T-helper 2 cell treated with Interferon-gamma antibody and Interleukin-4, amounts not matched to agents 100 ng/mL and 5 ng/mL, for 36 hours (primary cell): ENCODE results near the gene CCR5. TPM values are rescaled to one million over a fixed set of nuclear protein-coding genes. Genes with fewer than 3 reads are reported as not detected.
"Not testable (repeated sequence)": the region's sequence is repeated elsewhere in the genome, so short reads cannot be mapped to it uniquely, and the experiment has no call there.

Experiments
- intact Hi-C: fragments of 100-400 bp; cut with micrococcal nuclease; formaldehyde crosslinking; loops from one replicate; pipeline ENCODE4 v1.15.1; 2023
- total RNA-seq: library from RNA; stranded (reverse); gene quantifications from 2 replicates; pipeline ENCODE4 v1.2.3, GENCODE V29; 2022

The CCR5 gene
- total RNA-seq, 1 donor from 2014 or later, result 8.9 TPM

DNA sequence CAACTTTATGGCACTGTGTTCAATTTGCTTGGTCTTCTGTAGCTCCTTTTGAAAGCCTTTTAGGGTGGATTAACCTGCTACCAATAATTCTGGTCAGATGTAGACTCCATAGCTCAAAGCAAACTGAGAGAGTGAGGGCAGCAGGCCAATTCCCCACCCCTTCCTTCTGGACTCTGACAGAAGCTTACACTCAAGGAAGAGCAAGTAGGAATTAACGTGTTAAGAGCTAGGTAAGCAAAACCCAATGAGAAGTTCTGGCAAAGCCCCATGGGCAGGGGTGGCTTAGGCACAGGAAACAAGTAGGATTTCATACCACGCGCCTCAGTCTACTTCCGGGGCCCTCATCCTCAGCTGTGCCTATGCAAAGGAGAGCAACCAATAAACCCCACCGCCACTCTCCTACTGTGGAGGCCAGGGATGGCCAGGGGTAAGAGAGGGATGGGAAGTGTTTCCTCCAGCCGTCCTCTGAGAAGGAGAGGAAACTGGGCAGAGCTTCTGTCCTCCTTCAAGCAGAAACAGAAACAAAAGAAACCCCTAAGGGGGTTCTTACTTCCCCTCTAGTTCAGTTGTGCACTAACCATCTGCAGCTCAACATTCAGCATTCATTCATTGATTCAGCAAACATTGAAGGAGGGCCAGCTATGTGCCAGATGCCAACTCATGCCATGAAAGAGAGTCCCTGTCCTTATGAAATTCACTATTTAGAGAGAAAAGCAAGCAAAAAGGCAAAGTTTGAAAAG, 12.6 kb downstream of the CCR5 start:
- intact Hi-C loops, result no loop called here

DNA sequence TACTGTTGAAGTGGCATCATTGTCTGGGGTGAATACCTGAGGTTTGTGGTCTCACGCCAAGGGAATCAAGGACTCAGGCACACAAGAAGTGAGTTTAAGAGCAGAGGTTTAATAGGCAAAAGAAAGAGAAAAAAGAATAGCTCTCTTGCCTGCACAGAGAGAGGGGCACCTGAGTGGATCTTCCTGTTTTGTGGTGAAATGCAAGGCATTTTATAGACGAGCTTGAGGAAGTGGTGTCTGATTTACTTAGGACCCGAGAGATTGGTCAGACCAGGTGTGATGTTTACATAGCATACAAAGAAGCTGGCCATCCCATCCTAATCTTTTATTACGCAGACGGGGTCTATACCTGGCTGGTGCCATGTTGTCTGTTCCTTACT, 13.2 kb downstream of the CCR5 start:
- intact Hi-C loops, result no loop called here

DNA sequence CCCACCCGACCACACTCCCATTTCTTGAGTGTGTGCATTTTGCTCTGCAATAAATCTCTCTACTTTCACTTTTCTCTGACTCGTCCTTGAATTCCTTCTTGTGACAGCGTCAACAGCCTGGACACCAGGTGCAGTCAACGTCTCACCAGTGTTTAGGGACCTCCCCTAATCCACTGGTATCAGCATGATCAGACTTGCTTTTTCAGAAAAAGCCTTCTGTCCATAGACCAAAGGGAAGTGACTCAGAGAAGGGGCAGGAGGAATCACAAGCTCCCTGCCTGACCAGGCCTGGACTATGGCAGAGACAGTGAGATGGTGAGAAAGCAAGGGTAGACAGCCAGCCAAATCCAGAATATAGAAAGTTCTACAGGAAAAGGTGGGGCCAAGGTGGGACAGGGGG, 15.5 kb downstream of the CCR5 start:
- intact Hi-C loops, result no loop called here

DNA sequence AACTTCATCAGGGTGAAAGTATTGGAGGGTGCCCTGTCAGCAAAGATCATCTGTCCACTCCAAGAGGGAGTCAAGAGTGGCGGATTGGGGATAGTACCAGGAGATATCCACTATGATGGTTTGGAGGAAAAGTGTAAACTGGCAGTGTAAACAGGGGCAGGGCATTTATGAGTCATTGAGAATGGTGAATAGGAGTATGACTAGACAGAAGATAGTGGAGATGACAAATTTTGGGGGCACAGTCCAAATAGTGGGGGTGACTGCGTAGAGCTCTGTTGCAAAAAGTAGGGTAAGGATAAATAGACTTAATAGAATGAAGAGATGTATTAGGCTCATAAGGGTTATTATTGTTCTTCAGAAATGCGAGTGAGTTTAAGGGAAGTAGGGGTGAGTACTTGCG, 18.1 kb downstream of the CCR5 start:
- intact Hi-C loops, result not testable (repeated sequence)

DNA sequence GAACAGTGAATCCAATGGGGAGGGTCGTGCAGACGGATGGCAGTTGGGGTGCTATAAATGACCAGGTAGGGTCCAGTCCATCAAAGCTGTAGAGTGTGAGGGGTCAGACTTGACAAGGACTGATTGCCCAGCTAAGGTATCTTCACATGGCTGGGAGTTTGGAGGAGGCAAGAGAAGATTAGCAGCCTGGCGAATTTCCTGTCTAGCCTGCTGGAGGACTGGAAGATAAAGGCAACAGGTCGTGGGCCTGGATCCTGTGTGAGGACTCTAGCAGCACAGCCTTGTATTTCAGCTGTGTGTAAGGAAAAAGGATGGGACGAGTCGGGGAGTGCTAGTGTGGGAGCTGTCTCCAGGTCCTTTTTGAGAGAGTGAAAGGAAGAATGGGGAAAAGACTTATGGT, 18.6 kb downstream of the CCR5 start:
- intact Hi-C loops, result no loop called here

DNA sequence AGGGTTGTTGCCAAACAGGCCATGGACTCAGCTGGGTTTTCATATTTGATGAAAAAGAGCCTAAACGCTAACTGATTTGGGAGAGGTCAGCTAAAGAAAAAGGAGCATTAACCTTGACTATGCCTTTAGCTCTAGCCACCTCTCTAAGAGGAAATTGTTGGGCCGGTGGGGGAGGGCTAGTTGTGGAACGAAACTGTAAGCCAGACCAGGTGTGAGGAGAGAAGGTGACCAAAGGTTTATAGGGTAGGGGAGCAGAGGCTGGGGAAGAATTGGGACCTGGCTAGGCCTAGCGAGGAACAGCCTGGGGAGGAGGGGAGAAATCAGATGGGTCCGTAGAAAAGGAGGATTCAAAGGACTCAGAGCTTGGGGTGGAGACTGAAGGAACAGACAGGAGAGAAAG, 20.8 kb downstream of the CCR5 start:
- intact Hi-C loops, result not testable (repeated sequence)

DNA sequence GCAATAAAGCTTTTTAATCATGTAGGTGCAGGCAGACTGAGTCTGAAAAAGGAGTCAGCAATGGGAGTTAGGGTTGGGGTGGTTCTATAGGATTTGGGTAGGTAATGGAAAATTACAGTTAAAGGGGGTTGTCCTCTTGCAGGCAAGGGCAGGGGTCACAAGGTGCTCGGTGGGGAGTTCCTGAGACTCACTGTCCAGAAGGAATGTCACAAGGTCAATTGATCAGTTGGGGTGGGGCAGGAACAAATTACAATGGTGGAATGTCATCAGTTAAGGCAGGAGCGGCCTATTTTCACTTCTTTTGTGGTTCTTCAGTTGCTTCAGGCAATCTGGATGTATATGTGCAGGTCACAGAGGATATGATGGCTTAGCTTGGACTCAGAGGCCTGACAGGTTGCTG, 22.3 kb downstream of the CCR5 start:
- intact Hi-C loops, result no loop called here

DNA sequence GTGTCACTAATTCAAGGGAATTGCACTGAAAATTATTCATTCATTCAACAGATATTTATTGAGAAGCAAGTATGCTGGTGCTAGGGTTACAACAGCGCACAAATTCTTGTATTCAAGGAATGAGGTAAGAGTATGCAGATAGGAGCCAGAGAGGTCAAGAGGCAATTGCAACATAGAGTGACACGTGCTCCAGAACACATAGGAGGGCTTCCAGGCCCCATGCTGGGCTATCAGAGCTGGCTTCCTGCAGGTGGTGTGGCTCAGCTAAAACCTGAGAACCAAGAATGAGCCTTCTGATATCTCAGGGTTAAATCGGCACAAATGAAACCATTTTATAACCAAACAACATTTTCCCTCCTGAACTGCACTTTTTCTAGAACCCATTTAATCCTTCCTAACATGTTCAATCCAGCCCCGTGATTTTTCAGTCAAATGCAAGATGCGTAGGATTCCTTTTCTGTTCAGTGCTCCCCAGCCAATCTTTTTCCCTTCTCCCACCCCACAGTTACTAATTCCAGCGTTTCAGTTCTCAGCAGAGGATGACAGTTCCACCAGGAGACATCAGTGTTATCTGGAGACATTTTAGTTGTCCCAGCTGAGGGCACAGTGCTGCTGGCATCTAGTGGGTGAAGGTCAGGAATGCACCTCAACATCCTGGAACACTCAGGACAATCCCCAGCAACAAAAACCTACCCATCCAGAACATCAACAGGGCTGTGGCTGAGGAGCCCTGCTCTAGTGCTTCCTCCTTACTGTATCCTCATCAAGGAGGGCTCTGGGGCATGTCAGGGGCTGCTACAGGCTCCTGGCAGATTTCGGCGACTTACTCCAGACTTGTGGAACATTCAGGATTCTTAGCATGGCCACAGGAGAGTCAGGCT, 23.0 kb downstream of the CCR5 start:
- intact Hi-C loops, result no loop called here

DNA sequence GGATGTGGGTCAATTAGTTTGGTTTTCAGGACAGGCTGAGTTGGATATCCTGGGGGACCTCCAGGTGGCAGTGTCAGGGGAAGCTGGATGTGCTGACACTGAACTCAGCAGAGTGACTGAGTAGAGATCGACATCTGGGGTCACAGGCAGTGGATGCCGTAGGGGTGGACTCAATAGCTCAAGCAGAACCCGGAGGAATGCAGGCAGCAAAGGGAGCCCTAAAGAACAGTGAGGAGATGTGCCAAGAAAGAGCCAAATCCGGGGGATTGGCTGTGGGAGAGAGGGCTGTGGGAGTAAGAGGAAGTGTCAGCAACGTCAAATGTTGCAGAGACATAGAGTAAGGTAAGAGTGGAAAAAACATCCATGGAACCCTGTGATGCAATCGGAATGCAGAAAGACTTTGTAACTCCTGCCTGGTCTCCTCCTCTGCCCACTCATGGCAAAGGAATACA, 24.5 kb downstream of the CCR5 start:
- intact Hi-C loops, result no loop called here

DNA sequence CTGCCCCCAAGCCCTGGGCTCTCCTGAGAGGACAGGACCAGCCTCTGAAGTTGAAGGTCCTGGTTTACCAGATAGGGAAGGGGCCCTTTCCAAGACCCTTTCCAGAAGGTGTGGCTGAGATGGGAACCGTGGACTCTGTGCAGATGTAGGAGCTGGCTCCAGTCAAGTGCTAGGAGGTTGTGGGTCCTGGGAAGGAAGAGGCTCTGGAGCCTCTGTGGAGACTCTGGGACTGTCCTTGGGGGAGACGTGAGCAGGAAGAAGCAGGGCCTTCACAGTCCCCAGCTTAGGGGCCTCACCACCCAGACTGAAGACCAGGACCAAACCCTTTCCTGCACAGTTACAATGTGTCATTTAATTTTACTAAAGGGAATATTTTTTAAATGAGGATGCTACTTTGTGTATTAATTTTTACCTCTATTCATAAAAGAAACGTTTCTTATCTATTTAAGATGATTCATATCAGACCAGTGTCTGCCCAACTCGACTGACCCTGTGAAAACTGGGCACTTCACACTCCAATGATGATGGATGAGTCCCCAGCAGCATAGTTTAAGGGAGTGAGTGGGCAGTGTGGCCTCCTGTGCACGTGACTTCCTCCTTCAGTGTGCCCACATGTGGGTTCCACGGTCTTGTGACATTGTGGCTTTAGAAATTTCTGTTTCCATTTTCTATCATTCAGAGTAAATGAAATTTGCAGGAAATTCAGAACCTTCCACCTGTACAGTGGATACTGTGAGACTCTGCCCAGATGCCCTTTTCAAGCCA, 25.2 kb downstream of the CCR5 start:
- intact Hi-C loops, result no loop called here

DNA sequence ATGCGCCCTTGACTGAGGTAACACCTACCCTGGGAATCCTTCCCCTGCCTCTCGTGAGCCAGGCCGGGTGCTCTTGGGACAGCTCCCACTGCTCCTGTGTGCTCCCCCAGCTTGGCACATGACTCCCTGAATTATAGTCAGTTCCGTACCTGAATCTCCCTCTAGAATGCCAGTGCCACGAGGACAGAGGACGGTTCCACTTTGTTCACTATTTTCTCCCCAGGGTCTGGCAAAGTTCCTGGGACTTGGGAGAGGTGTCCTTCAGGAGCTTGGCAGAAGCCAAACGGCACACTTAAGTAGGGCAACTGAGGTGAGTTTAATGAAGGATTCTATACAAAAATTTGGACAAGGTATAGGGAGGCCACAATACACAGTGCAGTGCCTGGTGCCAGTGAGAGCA, 26.4 kb downstream of the CCR5 start:
- intact Hi-C loops, result no loop called here

DNA sequence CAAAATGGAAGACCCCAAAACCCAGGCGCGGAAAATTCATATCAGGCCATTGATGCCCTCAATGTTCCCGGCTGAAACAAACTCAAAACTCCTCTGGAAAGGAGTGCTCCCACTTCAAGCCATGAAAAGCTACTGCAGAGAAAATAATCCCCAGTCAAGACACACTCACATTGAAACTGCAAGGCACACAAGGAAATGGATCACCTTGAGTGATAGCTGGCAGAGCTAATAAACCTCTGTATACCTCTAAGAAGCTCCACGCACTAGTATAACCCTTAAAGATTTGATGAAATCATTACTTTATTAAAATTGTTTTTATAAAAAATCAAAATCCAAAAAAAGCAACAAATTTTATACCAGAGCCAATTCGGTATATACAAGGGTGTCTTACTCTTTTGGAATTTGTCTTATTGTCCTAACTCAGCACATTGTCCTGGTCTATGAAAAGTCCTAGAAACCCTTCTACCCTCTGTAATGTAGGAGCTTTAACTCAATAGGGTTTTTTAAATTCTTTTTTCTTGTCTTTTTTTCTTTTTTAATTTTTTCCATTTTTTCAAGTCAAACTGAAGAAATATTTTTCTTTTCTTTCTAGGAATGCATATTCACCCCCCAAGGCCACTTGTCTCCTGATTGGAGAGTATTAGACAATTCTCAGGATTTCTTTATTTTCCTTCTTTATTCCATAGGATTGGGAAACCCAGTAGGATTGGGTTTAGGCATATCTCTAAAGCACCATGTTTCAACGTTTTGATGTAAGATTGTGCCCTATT, 27.6 kb downstream of the CCR5 start:
- intact Hi-C loops, result no loop called here

DNA sequence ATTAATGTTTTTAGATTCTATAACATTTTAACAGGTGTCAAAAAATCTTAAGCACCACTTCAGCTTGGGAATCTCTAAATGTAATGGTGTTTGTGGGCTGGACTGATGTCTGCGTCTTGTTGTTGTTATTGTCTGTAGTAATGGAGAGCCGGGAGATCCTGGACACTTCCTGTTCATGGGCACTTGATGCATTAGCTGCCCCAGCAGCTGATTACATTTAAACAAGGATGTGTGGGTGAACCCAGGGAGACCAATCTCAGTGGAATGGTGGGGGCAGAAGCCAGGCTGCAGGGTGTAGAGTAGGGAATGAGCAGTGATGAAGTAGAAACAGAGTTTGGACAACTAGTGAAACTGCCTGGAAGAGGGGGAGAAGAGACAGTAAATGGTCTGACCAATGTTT, 28.4 kb downstream of the CCR5 start:
- intact Hi-C loops, result no loop called here

DNA sequence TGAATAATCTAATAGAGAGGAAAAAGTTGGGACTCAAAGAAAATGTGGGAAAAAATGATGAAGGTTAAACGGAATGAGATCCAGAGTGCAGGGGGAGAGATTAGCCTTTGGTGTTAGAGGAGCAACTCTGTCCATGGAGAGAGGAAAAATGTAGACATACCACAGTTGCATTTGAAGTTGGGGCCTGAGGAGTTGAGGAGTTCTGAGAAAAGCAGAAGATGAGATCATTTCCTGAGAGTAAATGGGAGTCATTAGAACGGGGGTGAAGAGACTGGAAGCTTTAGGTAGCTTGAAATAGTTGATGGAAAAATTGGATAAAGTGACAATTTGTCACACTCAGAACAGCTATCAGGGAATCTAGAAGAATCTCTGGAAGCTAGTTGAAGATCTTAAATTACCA, 28.8 kb downstream of the CCR5 start:
- intact Hi-C loops, result no loop called here

DNA sequence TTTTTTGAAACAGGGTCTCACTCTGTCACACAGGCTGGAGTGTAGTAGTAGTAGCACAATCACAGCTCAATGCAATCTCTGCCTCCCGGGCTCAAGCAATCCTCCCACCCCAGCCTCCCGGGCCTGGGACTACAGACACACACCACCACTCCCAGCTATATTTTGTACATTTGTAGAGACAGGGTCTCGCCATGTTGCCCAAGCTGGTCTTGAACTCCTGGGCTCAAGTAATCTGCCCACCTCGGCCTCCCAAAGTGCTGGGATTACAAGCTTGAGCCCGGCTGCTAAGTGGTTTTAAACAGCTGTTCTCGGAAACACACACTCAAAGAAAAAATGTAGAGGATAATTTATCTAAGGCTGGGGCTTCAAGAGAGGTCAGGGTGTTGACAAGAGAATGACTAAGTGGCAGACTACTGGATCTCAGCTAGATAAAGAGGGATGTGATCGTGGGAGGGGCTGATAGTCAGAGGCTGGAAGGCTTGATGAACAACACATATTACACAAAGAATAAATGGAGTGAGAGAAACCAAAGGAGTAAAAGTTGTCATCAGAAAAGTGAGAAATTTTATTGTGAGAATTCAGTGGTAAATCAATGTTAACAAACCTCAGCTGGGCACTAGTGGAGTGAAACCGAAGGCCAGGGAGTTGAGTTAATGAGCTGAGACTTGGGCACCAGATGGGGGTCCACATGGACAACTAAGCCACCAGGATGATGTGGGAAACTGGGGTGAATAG, 29.4 kb downstream of the CCR5 start:
- intact Hi-C loops, result no loop called here

DNA sequence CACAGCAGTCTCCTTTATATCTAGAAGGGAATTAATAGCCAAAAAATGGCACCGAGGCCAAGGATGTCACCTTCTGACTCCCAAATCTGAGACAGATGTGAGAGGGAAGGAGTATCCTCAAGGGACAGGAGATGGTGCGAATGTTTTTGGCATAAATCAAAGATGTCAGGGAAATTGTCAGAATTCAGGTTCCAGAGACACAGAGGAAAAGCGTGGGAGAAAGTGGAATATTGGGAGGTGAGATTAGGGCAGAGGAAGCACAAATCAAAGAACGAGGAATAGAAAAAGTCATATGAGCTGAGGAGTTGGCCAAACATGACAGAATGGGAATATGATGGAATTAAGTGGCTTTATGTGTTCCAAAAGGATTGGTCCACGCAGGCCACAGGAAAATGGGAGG, 30.1 kb downstream of the CCR5 start:
- intact Hi-C loops, result no loop called here

DNA sequence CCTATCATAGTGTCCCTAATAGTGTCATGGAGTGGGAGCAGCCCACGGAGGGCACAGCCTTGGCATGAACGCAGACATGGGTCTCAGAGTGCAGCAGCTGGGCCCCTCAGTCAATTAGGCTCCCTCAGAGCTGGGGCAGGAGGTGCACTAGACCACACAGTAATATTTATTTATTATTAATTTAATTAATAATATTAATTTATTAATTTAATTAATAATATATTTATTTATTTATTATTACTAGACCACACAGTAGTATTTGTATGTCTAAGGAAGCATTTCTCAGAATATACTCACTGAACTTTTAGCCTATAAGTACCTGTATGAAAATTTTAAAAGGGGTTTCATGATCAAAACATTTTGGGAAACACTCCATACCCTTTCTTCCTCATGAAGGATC, 30.8 kb downstream of the CCR5 start:
- intact Hi-C loops, result no loop called here

DNA sequence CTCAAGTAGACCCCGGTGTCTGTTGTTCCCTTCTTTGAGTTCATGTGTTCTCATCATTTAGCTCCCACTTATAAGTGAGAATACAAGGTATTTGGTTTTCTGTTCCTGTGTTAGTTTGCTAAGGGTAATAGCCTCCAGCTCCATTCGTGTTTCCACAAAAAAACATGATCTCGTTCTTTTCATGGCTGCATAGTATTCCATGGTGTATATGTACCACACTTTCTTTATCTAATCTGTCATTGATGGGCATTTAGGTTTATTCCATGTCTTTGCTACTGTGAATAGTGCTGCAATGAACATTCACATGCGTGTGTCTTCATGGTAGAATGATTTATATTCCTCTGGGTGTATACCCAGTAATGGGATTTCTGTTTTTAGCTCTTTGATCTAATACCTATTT, 32.2 kb downstream of the CCR5 start:
- intact Hi-C loops, result not testable (repeated sequence)

DNA sequence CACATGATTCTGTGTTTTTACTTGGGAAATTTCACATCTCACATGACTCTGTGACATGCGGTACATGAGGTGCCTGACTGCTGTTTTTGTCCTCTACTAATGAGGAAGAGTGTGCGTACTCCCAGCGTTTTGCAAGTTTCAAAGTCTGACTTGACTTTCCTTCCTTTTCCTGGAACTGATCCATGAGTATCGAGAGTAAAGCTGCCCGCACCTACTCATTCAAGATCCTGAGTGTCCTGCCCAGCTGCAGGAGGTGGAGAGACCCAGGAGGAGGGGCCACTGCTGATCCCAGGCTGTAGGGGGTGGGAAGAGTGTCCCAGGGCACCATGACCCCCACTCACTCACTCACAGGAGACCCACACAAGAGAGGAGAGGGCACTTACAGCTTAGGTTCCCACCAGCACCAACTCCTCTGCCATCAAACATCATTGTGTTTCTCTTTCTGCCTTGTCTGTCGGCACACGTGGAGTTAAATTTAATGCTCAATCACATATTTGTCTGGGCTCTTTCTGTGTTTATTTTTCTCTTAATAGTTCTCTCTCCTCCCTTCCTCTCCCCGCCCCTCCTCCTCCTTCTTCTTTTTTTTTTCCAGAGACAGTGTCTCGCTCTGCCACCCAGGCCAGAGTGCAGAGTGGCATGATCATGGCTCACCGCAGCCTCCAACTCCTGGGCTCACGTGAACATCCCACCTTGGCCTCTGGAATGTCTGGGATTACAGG, 34.7 kb downstream of the CCR5 start:
- intact Hi-C loops, result loop anchor here (5.0 kb wide), 1 partner anchor 37 kb away; no protein-coding TSS in a partner anchor

DNA sequence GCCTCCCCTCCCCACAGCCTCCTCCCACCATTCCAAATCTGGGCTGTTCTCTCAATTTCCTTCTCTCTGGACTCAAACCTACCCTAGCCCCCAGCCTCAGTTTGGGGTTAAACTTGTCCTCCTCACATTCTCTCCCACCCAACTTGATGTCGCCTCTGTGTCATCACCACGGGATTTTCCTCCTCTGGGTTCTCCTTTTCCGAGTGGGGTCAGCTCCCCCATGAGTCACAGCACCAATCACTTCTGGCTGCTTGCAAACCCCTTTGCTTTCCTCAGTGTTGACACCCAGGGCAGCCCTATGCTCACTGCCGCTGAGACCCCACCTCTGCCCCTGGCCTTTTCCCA, 35.7 kb downstream of the CCR5 start:
- intact Hi-C loops, result loop anchor here (5.0 kb wide), 1 partner anchor 36 kb away; no protein-coding TSS in a partner anchor
